NCI-H187 (cell line): Measurements from ENCODE around the gene SMC1B.
"Not testable (repeated sequence)": the region's sequence is repeated elsewhere in the genome, so short reads cannot be mapped to it uniquely, and the experiment has no call there.

Experiments
- DNase-seq, 2 experiments: peaks; one replicate each; lab custom pipeline; 2025; lab: John Stamatoyannopoulos, UW

Gene SMC1B

GRCh38 chr22:45296628-45297297 is 116.6 kb downstream of the SMC1B start:
- DNase-seq: no peak

GRCh38 chr22:45295492-45295891 is 117.9 kb downstream of the SMC1B start:
- DNase-seq: no peak

- not testable (repeated sequence) for DNase-seq
Observed at GRCh38 chr22:45295004-45295403, 118.4 kb downstream of the SMC1B start.
